ENCODE data around the gene COX6B2.
A peak's percentile ranks its signal among the peaks of the same experiment; 100 is the strongest.

COX6B2 gene

DNA sequence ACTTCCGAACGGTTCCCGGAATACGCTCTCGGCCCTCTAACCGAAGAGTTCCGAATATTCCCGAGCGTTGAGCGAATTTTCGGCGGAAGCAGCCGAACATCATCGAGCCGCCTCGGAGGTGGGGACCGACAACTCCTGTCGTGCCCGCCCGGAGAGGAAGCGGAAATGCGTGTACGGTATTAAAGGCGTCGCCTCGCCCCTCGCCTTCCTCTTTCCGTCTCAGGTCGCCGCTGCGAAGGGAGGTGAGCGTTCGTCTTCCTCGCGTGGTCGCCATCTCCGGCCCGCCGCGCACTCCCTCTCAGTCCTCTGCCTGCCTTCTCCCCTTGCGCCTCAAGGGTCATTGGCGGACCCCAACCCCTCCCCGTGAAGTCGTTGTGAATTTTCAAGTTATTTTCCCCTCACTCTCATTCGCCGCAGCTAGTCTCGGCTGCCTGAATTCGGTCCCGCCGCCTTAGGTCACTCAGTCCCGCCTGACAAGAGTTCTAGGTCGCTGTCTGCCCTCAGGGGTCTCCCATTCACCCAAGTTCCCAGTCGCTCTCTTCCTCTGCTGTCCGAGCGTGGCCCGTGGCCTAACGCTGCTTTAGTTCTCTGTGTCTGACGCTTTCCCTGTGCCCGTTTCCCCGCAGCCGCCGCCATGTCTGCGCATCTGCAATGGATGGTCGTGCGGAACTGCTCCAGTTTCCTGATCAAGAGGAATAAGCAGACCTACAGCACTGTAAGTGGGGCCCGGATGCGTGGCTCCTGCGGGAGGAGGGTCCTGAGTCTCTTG, 31.4 kb upstream of the COX6B2 start, which contains the start of gene RPL28:
TSS of gene RPL28 (plus strand) at position 209 of the 769 bp plus-strand sequence. CDS start at position 635, 426 bp downstream.
- peak; percentile 84 for ATAC-seq
- no peak for TF ChIP-seq ISL1 (CRISPR knock-in tag; IDR thresholded peaks at IDR 0.05)
- TF ChIP-seq, protein P1, sequence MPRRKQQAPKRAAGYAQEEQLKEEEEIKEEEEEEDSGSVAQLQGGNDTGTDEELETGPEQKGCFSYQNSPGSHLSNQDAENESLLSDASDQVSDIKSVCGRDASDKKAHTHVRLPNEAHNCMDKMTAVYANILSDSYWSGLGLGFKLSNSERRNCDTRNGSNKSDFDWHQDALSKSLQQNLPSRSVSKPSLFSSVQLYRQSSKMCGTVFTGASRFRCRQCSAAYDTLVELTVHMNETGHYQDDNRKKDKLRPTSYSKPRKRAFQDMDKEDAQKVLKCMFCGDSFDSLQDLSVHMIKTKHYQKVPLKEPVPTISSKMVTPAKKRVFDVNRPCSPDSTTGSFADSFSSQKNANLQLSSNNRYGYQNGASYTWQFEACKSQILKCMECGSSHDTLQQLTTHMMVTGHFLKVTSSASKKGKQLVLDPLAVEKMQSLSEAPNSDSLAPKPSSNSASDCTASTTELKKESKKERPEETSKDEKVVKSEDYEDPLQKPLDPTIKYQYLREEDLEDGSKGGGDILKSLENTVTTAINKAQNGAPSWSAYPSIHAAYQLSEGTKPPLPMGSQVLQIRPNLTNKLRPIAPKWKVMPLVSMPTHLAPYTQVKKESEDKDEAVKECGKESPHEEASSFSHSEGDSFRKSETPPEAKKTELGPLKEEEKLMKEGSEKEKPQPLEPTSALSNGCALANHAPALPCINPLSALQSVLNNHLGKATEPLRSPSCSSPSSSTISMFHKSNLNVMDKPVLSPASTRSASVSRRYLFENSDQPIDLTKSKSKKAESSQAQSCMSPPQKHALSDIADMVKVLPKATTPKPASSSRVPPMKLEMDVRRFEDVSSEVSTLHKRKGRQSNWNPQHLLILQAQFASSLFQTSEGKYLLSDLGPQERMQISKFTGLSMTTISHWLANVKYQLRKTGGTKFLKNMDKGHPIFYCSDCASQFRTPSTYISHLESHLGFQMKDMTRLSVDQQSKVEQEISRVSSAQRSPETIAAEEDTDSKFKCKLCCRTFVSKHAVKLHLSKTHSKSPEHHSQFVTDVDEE (CRISPR knock-in tag; IDR thresholded peaks at IDR 0.05) = no peak

DNA sequence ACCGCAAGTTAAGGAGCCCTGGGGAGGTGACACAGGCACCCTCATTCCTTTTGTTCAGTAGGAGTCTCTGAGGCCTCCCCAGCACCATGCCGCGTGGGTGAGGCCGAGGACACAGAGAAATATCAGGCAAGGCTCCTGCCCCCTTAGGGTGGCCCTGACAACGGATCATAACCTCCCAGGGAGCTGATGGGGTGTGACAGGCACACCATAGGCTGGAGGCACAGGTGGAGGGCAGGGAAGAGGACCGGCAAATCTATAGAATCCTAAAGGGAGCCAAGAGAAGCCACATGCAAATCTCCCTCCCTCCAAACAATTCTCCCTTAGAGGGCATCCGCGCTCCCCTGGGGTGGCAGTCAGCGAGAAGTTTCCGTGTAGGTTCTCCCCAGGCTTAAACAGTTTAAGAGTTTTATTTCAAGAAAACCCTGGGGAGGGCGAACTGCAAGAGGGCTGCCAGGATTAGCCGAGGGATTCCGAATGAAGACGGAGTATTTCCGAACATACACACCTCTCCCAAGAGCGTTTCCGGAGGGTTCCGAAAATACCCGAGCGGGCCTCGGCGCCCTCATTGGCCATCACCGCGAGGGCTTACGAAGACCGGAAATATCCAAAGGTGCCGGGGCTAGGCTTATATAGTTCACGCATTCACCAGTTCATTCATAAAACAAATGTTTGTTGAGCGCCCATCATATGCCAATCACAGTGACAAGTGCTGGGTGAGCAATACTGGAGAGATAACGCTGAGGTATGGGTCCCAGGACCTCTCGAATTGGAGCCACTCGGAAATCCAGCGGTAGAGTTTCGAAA, 30.6 kb upstream of the COX6B2 start:
- no peak for TF ChIP-seq GLIS3 (CRISPR knock-in tag; IDR thresholded peaks at IDR 0.05)
- TF ChIP-seq, protein P1 (CRISPR knock-in tag; IDR thresholded peaks at IDR 0.05) = no peak
- TF ChIP-seq ZNF565 (CRISPR knock-in tag; conservative IDR thresholded peaks at IDR 0.05; ENCODE audit: low read depth) = no peak
- TF ChIP-seq SNAI2 (CRISPR knock-in tag; IDR thresholded peaks at IDR 0.05) = no peak
- no peak for TF ChIP-seq ARNTL (CRISPR knock-in tag; IDR thresholded peaks at IDR 0.05; ENCODE audit: borderline replicate concordance, low read depth)
- TF ChIP-seq RARB (CRISPR knock-in tag; IDR thresholded peaks at IDR 0.05) = no peak
- no peak for TF ChIP-seq PPARA (CRISPR knock-in tag; IDR thresholded peaks at IDR 0.05; ENCODE audit: borderline replicate concordance)
- TF ChIP-seq TCF4 (CRISPR knock-in tag; IDR thresholded peaks at IDR 0.05; ENCODE audit: borderline replicate concordance) = no peak
- TF ChIP-seq, protein P2, sequence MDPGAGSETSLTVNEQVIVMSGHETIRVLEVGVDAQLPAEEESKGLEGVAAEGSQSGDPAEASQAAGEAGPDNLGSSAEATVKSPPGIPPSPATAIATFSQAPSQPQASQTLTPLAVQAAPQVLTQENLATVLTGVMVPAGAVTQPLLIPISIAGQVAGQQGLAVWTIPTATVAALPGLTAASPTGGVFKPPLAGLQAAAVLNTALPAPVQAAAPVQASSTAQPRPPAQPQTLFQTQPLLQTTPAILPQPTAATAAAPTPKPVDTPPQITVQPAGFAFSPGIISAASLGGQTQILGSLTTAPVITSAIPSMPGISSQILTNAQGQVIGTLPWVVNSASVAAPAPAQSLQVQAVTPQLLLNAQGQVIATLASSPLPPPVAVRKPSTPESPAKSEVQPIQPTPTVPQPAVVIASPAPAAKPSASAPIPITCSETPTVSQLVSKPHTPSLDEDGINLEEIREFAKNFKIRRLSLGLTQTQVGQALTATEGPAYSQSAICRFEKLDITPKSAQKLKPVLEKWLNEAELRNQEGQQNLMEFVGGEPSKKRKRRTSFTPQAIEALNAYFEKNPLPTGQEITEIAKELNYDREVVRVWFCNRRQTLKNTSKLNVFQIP (CRISPR knock-in tag; IDR thresholded peaks at IDR 0.05; ENCODE audit: borderline replicate concordance, low read depth) = no peak
- TF ChIP-seq CSDC2 (CRISPR knock-in tag; IDR thresholded peaks at IDR 0.05) = no peak
- ATAC-seq = peak; percentile 90

DNA sequence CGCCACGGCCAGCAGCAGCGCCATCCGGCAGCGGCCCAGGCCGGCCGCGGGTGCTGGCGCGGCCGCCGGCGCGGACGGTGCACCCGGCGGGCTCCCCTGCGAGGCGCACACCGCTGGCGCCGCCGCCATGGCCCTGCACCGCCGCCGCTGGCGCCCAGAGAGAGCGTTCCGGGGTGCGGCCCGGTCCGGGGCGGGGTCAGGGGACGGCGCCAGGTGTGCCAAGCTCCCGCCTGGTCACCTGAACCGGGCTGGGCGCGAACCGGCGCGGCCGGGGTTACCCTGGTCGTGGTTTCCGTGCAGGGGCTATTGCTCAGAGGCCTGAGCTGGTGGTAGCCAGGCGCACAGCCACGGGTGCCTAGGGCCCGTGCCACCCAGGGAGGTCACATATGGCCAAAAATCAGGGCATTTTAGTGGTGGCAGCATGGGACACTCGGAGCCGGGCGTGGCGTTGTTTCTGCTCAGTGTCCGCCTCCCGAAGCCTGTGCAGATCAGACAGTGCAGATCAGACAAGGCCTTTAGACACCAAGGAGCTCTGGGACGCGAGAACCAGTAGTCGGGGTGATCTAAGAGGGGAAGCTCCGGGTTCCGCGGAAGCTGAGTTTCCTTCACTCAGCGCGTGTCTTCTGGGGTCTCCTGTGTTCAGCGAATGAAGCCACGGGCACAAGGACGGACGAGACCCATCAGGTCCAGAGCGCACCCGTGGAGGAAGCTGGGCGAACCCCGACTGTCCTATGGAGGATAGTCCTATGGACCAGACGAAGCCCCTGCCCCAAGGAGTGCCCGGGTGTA, 29.8 kb upstream of the COX6B2 start, which contains the start of gene TMEM238:
TSS of gene TMEM238 (minus strand) at position 162 of the 789 bp plus-strand sequence. CDS start at position 129, 33 bp downstream.
- TF ChIP-seq ZFP30 (CRISPR knock-in tag; IDR thresholded peaks at IDR 0.05) = no peak
- ATAC-seq = no peak

DNA sequence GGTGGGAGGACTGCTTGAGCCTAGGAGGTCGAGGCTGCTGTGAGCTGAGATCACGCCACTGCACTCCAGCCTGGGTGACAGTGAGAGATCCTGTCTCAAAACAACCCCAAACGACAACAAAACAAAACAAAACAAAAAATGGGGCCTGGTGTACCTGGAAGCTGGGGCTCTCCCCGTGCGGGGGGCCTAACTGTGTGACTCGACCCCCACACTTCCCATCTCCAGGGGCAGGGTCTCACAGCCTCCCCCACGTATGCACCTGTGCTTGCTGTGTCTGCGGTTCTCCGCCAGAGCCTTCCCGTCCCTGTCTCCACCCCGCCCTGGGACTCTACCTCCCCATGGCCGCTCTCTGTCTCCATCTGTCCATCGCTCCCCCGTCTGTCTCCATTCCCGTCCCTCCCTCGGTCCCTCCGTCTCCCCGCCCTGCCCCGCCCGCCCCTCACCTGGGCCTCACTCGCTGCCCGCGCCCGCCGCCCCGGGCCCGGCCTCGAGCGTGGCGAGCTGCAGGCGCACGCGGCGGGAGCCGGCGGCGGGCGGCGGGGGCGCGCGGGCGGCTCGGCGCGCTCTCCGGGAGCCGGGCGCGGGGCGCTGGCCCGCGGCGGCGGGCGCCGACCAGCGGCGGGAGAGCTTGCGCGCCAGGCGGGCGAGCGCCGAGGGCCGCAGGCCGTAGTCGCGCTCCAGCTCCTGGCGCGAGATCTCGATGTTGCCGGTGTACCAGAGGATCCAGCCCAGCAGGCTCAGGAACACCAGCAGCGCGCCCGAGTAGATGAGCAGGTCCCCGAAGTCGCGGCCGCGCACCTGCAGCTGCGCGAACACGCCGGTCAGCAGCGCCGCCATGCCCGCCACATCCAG, 29.0 kb upstream of the COX6B2 start:
- ATAC-seq = peak; percentile 6; the same call in 2 of the 3 replicates

More for the DNA sequence above, 29.0 kb upstream of the COX6B2 start:
- TF ChIP-seq ESRRG (CRISPR knock-in tag; IDR thresholded peaks at IDR 0.05) = no peak
- TF ChIP-seq, protein P3, sequence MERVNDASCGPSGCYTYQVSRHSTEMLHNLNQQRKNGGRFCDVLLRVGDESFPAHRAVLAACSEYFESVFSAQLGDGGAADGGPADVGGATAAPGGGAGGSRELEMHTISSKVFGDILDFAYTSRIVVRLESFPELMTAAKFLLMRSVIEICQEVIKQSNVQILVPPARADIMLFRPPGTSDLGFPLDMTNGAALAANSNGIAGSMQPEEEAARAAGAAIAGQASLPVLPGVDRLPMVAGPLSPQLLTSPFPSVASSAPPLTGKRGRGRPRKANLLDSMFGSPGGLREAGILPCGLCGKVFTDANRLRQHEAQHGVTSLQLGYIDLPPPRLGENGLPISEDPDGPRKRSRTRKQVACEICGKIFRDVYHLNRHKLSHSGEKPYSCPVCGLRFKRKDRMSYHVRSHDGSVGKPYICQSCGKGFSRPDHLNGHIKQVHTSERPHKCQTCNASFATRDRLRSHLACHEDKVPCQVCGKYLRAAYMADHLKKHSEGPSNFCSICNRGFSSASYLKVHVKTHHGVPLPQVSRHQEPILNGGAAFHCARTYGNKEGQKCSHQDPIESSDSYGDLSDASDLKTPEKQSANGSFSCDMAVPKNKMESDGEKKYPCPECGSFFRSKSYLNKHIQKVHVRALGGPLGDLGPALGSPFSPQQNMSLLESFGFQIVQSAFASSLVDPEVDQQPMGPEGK (CRISPR knock-in tag; IDR thresholded peaks at IDR 0.05; ENCODE audit: borderline replicate concordance) = no peak
- no peak for TF ChIP-seq PPARA (CRISPR knock-in tag; IDR thresholded peaks at IDR 0.05; ENCODE audit: borderline replicate concordance)
- TF ChIP-seq OSR1 (CRISPR knock-in tag; IDR thresholded peaks at IDR 0.05) = no peak
- TF ChIP-seq ZFP3 (CRISPR knock-in tag; IDR thresholded peaks at IDR 0.05) = no peak
- TF ChIP-seq CSDC2 (CRISPR knock-in tag; IDR thresholded peaks at IDR 0.05) = no peak
- TF ChIP-seq ZC3H10 (CRISPR knock-in tag; IDR thresholded peaks at IDR 0.05) = no peak
- TF ChIP-seq ZNF70 (CRISPR knock-in tag; IDR thresholded peaks at IDR 0.05) = no peak
- TF ChIP-seq, protein P4, sequence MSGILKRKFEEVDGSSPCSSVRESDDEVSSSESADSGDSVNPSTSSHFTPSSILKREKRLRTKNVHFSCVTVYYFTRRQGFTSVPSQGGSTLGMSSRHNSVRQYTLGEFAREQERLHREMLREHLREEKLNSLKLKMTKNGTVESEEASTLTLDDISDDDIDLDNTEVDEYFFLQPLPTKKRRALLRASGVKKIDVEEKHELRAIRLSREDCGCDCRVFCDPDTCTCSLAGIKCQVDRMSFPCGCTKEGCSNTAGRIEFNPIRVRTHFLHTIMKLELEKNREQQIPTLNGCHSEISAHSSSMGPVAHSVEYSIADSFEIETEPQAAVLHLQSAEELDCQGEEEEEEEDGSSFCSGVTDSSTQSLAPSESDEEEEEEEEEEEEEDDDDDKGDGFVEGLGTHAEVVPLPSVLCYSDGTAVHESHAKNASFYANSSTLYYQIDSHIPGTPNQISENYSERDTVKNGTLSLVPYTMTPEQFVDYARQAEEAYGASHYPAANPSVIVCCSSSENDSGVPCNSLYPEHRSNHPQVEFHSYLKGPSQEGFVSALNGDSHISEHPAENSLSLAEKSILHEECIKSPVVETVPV (CRISPR knock-in tag; IDR thresholded peaks at IDR 0.05) = no peak

Data from SK-N-SH treated with all-trans-retinoic acid at 6 μM for 48 hours (cell line).